Kidney capillary endothelial cell (primary cell): ENCODE results near the gene CEP131.
"Not testable (repeated sequence)": the region's sequence is repeated elsewhere in the genome, so short reads cannot be mapped to it uniquely, and the experiment has no call there.

Source experiments
- DNase-seq: peaks from one replicate; pipeline ENCODE4 v3.0.0-alpha.2; 2018; ENCODE audit warnings: low spot score

Gene CEP131

GRCh38 chr17:81238815-81239713, 16.3 kb upstream of the CEP131 start, which contains the start of the genes NDUFAF8 and TEPSIN:
NDUFAF8 (plus strand) TSS chr17:81239318; CDS start chr17:81239364, 46 bp downstream.
TEPSIN (minus strand) TSS chr17:81239055; CDS start chr17:81239033, 22 bp downstream.
- DNase-seq = peak; percentile 100

GRCh38 chr17:81238490-81238814, 15.7 kb upstream of the CEP131 start:
- DNase-seq = no peak

- DNase-seq = no peak
These were observed 15.1 kb upstream of the CEP131 start for GRCh38 chr17:81237591-81238489.

GRCh38 chr17:81236784-81237183, 14.0 kb upstream of the CEP131 start:
- no peak for DNase-seq

GRCh38 chr17:81235822-81236740, 13.3 kb upstream of the CEP131 start:
- no peak for DNase-seq

GRCh38 chr17:81234940-81235821, 12.4 kb upstream of the CEP131 start:
- no peak for DNase-seq

- DNase-seq = no peak
These were observed 11.7 kb upstream of the CEP131 start for GRCh38 chr17:81234506-81234855.

GRCh38 chr17:81233811-81234505, 11.2 kb upstream of the CEP131 start:
- no peak for DNase-seq

- no peak for DNase-seq
These were observed 10.6 kb upstream of the CEP131 start for GRCh38 chr17:81233316-81233715.

- DNase-seq = no peak
These were observed 10.0 kb upstream of the CEP131 start for GRCh38 chr17:81232616-81233241.

GRCh38 chr17:81231766-81232581, 9.2 kb upstream of the CEP131 start:
- DNase-seq = no peak

GRCh38 chr17:81231121-81231645, 8.4 kb upstream of the CEP131 start:
- no peak for DNase-seq

GRCh38 chr17:81230043-81230820, 7.5 kb upstream of the CEP131 start:
- DNase-seq = no peak

GRCh38 chr17:81229666-81229920, 6.8 kb upstream of the CEP131 start:
- DNase-seq = no peak

- DNase-seq = no peak
These were observed 6.3 kb upstream of the CEP131 start for GRCh38 chr17:81228834-81229665.

GRCh38 chr17:81228420-81228819, 5.7 kb upstream of the CEP131 start:
- no peak for DNase-seq

- DNase-seq = not testable (repeated sequence)
These were observed 4.9 kb upstream of the CEP131 start for GRCh38 chr17:81227630-81228029.
